ENCODE results near the gene MYRIP. TPM values are rescaled to one million over a fixed set of nuclear protein-coding genes. Genes with fewer than 3 reads are reported as not detected.

The MYRIP gene
- total RNA-seq, 1 experiment from 2014 or later: 0.59 TPM

DNA sequence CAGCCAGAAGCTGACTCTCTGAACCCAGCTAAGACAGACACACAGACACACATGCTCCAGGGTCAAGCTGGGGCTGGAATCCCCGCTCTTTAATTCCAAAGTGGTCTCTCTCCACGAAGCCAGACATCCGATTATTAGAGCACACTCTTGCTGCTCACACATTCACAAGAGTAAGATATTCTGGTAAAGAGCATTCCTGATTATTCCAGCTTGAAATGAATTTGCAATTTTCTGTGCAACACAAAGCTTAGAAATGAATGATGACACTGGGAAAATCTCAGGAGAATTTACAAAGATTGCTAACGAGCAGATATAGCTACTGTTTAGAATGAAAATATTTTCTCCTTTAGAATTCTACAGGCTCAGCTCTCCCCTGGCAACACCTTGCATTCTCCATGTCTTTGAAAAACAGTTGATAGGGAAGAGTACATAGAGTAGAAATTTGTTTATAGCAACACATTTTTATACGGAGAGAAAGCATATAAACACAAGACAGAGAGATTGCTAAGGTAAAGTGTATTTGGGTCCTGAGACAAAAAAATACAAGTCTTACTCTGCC lies 419.5 kb downstream of the MYRIP start:
- Histone ChIP-seq H3K4me1 (no peaks in the 10 kb centered on the region), H3K36me3 (ENCODE audit: control insufficient read depth, insufficient read depth, low read length) (no peaks in the 10 kb centered on the region), H3K4me3 (ENCODE audit: low read depth, low read length) (no peak overlapping the region), H3K27me3 (replicated peaks; ENCODE audit: control insufficient read depth, insufficient read depth, low read length) (no peaks in the 10 kb centered on the region; the same call in none of the 2 replicates), H3K9me3 (no peaks in the 10 kb centered on the region)
- ChIA-PET POLR2A (no interaction called here), CTCF (no interaction called here)
- no TSS peak for BruUV-seq (replicated peaks)
- H3K4me3 Mint-ChIP-seq (ENCODE audit: unreplicated experiment): no peak overlapping the region
- peaks cover 13% of the 10 kb centered on the region for H3K27me3 Mint-ChIP-seq (ENCODE audit: insufficient read depth, unreplicated experiment)
- H3K4me1 Mint-ChIP-seq (ENCODE audit: low read depth, unreplicated experiment): no peaks in the 10 kb centered on the region
- H3K9me3 Mint-ChIP-seq (ENCODE audit: unreplicated experiment): no peaks in the 10 kb centered on the region
- H3K36me3 Mint-ChIP-seq (ENCODE audit: insufficient read depth, unreplicated experiment): no peaks in the 10 kb centered on the region
- intact Hi-C loops (cut with micrococcal nuclease; ENCODE audit: unreplicated experiment): no loop called here
- DNase-seq: no peak
- no peak overlapping the region for H3K27ac Mint-ChIP-seq (ENCODE audit: unreplicated experiment)
- TF ChIP-seq, protein P1, sequence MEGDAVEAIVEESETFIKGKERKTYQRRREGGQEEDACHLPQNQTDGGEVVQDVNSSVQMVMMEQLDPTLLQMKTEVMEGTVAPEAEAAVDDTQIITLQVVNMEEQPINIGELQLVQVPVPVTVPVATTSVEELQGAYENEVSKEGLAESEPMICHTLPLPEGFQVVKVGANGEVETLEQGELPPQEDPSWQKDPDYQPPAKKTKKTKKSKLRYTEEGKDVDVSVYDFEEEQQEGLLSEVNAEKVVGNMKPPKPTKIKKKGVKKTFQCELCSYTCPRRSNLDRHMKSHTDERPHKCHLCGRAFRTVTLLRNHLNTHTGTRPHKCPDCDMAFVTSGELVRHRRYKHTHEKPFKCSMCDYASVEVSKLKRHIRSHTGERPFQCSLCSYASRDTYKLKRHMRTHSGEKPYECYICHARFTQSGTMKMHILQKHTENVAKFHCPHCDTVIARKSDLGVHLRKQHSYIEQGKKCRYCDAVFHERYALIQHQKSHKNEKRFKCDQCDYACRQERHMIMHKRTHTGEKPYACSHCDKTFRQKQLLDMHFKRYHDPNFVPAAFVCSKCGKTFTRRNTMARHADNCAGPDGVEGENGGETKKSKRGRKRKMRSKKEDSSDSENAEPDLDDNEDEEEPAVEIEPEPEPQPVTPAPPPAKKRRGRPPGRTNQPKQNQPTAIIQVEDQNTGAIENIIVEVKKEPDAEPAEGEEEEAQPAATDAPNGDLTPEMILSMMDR (IDR thresholded peaks at IDR 0.05; ENCODE audit: insufficient read depth in 1 of 2, low read depth in 1 of 2, low read length in 1 of 2, severe bottlenecking in 1 of 2, unreplicated experiment in 1 of 2): no peak

DNA sequence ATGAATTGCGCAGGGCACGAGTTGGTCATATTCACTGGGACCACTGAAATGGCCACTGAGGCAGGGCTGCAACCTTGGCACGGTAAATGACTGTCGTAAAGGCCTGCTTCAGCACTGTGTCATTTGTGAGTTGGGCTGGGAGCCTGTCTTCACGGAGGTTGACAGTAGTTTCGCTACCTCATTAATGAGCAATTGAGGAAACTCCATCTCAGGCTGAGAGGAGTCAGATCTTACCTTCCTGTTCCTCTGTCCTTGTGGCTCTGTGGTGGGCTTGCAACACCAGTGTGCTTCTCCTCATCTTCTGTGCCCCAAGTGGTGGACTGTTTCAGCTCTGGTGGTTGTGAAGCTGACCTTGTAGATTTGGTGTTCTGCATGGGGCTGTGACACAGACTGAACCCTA lies 420.0 kb downstream of the MYRIP start:
- Mint-ChIP-seq H3K36me3 (ENCODE audit: insufficient read depth, unreplicated experiment) (no peaks in the 10 kb centered on the region), H3K27ac (ENCODE audit: unreplicated experiment) (no peak overlapping the region), H3K4me1 (ENCODE audit: low read depth, unreplicated experiment) (no peaks in the 10 kb centered on the region), H3K4me3 (ENCODE audit: unreplicated experiment) (no peak overlapping the region), H3K9me3 (ENCODE audit: unreplicated experiment) (no peaks in the 10 kb centered on the region), H3K27me3 (ENCODE audit: insufficient read depth, unreplicated experiment) (peaks cover 13% of the 10 kb centered on the region)
- ChIA-PET CTCF (no interaction called here), POLR2A (no interaction called here)
- Histone ChIP-seq H3K4me3 (ENCODE audit: low read depth, low read length) (no peak overlapping the region), H3K27me3 (replicated peaks; ENCODE audit: control insufficient read depth, insufficient read depth, low read length) (no peaks in the 10 kb centered on the region; the same call in none of the 2 replicates), H3K4me1 (no peaks in the 10 kb centered on the region), H3K36me3 (ENCODE audit: control insufficient read depth, insufficient read depth, low read length) (no peaks in the 10 kb centered on the region), H3K9me3 (no peaks in the 10 kb centered on the region)
- no TSS peak for BruUV-seq (replicated peaks)
- no peak for DNase-seq
- intact Hi-C loops (cut with micrococcal nuclease; ENCODE audit: unreplicated experiment): no loop called here
- TF ChIP-seq, protein P1 (IDR thresholded peaks at IDR 0.05; ENCODE audit: insufficient read depth in 1 of 2, low read depth in 1 of 2, low read length in 1 of 2, severe bottlenecking in 1 of 2, unreplicated experiment in 1 of 2): no peak

DNA sequence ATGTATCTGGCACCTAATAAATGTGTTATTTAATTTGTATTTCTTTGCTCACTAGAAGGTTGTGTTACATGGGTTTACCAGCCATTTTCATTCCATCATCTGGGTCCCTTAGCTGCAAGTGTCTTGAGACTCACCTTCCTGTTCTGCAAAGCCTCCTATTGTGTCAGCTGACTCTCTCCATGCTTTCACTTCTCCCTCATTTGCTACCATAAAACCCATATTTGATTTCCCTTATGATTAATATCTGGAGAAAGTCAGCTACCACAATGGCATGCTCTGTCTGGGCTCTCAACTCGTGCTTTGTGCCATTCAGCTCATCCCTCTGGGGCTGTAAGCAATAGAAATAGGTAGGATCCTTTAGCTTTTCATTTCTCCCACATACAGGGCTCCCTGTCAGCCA lies 420.6 kb downstream of the MYRIP start:
- Histone ChIP-seq H3K9me3 (no peaks in the 10 kb centered on the region), H3K4me1 (no peaks in the 10 kb centered on the region), H3K4me3 (ENCODE audit: low read depth, low read length) (no peak overlapping the region), H3K36me3 (ENCODE audit: control insufficient read depth, insufficient read depth, low read length) (no peaks in the 10 kb centered on the region), H3K27me3 (replicated peaks; ENCODE audit: control insufficient read depth, insufficient read depth, low read length) (no peaks in the 10 kb centered on the region; the same call in none of the 2 replicates)
- intact Hi-C loops (cut with micrococcal nuclease; ENCODE audit: unreplicated experiment): no loop called here
- ChIA-PET POLR2A (no interaction called here), CTCF (interaction anchor here (1.2 kb wide), 1 partner anchor 38 kb away, joined by 3 read pairs; no protein-coding TSS in a partner anchor)
- H3K4me1 Mint-ChIP-seq (ENCODE audit: low read depth, unreplicated experiment): no peaks in the 10 kb centered on the region
- no peak for DNase-seq
- BruUV-seq (replicated peaks): no TSS peak
- TF ChIP-seq, protein P1 (IDR thresholded peaks at IDR 0.05; ENCODE audit: insufficient read depth in 1 of 2, low read depth in 1 of 2, low read length in 1 of 2, severe bottlenecking in 1 of 2, unreplicated experiment in 1 of 2): no peak
- no peaks in the 10 kb centered on the region for H3K36me3 Mint-ChIP-seq (ENCODE audit: insufficient read depth, unreplicated experiment)
- no peak overlapping the region for H3K4me3 Mint-ChIP-seq (ENCODE audit: unreplicated experiment)
- no peak overlapping the region for H3K27ac Mint-ChIP-seq (ENCODE audit: unreplicated experiment)
- peaks cover 13% of the 10 kb centered on the region for H3K27me3 Mint-ChIP-seq (ENCODE audit: insufficient read depth, unreplicated experiment)
- H3K9me3 Mint-ChIP-seq (ENCODE audit: unreplicated experiment): no peaks in the 10 kb centered on the region
